ENCODE data around the gene MPRIP. TPM values are rescaled to one million over a fixed set of nuclear protein-coding genes. Genes with fewer than 3 reads are reported as not detected.

Gene MPRIP
- total RNA-seq, 1 experiment from 2014 or later: 132 TPM

DNA sequence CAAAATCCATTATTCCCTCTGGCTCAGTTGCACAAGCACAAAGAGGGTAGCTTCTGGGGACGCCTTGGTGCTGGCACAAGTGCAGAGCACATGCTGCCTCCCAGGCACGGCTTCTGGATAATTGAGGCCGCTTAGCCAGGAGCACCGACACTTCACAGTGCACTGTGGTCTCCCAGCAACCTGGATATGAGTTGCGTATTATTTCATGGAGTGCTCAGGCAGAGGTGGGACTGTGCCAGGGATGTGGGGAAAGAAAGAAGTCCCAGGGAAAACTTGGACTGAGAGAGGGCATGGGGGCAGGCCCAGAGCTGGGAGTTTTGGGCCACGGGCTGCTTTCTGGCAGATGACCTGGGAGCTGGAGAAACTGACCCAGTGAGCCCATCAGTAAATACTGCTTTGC lies 37.5 kb downstream of the MPRIP start:
- no peak overlapping the region for H4K8ac ChIP-seq (replicated peaks; ENCODE audit: insufficient read length, low read depth, low read length)
- H2BK20ac ChIP-seq (ENCODE audit: low read depth, low read length, poor library complexity, severe bottlenecking): no peak overlapping the region
- no peaks in the 10 kb centered on the region for H3K4me1 ChIP-seq (ENCODE audit: insufficient read depth, low read length)
- no peak overlapping the region for H2BK5ac ChIP-seq (ENCODE audit: insufficient read length, low read length)
- no peaks in the 10 kb centered on the region for H3K23me2 ChIP-seq (ENCODE audit: insufficient read length, low read depth, low read length, poor library complexity, severe bottlenecking)
- no peak overlapping the region for H2AFZ ChIP-seq (ENCODE audit: low read length)
- peaks cover 3 to 46% (median 19%) of the 10 kb centered on the region in 3 experiments for H3K36me3 Mint-ChIP-seq (ENCODE audit: insufficient read depth in 1 of 3, low read depth in 3 of 3)
- WGBS (ENCODE audit: extremely low coverage, insufficient read length, low lambda C conversion rate): no CpG with 5 or more reads among the region's 6 CpGs
- H3K27ac ChIP-seq (ENCODE audit: insufficient read length, low read depth, low read length): no peak overlapping the region
- no peak overlapping the region for H2BK12ac ChIP-seq (ENCODE audit: insufficient read length, low read depth, low read length)
- no peak for DNase-seq
- no peak overlapping the region; a peak in 1 of 5 replicates for H3K4me3 Mint-ChIP-seq
- no peaks in the 10 kb centered on the region for H3K79me2 ChIP-seq (ENCODE audit: insufficient read depth, low read length)
- no peaks in the 10 kb centered on the region for H3K27me3 ChIP-seq (ENCODE audit: insufficient read depth, low read length)
- no peak overlapping the region for H3K23ac ChIP-seq (ENCODE audit: insufficient read length, low read depth, low read length)
- no peaks in the 10 kb centered on the region for H3K9me3 ChIP-seq (ENCODE audit: control insufficient read depth, low read depth, low read length)
- H4K91ac ChIP-seq (ENCODE audit: insufficient read length, low read depth, low read length): no peak overlapping the region
- H3K27ac Mint-ChIP-seq: peak overlapping the region; percentile 61 to 86 (median 68); a peak in 2 of 7 replicates
- H3K18ac ChIP-seq (ENCODE audit: insufficient read length, low read depth, low read length): no peak overlapping the region
- H4K20me1 ChIP-seq (ENCODE audit: control insufficient read depth, insufficient read depth, insufficient read length): no peaks in the 10 kb centered on the region
- H3K79me1 ChIP-seq (ENCODE audit: insufficient read depth, low read depth, low read length, poor library complexity, severe bottlenecking): peaks cover 3% of the 10 kb centered on the region
- no peak overlapping the region for H3T11ph ChIP-seq (ENCODE audit: low read length)
- no peak overlapping the region for H4K5ac ChIP-seq (ENCODE audit: insufficient read length, low read depth, low read length)
- H2BK120ac ChIP-seq (ENCODE audit: low read depth, low read length, poor library complexity, severe bottlenecking): no peak overlapping the region
- no peak overlapping the region for H3K4ac ChIP-seq (ENCODE audit: low read depth, low read length)
- H3K9ac ChIP-seq (ENCODE audit: extremely low read depth, insufficient read length, low read length): no peak overlapping the region
- peaks cover 4 to 9% of the 10 kb centered on the region in 2 experiments for H3K4me1 Mint-ChIP-seq
- no peak overlapping the region for H3K4me2 ChIP-seq (ENCODE audit: insufficient read depth, insufficient read length, low read length)
- no peaks in the 10 kb centered on the region for H3K27me3 Mint-ChIP-seq (ENCODE audit: low read depth)
- no peak overlapping the region for H2AK5ac ChIP-seq (ENCODE audit: insufficient read length, low read length)
- no peak overlapping the region for H3K56ac ChIP-seq (ENCODE audit: insufficient read length, low read depth, low read length)
- no peak overlapping the region for H2BK15ac ChIP-seq (ENCODE audit: low read depth, low read length)
- TF ChIP-seq, protein P1, sequence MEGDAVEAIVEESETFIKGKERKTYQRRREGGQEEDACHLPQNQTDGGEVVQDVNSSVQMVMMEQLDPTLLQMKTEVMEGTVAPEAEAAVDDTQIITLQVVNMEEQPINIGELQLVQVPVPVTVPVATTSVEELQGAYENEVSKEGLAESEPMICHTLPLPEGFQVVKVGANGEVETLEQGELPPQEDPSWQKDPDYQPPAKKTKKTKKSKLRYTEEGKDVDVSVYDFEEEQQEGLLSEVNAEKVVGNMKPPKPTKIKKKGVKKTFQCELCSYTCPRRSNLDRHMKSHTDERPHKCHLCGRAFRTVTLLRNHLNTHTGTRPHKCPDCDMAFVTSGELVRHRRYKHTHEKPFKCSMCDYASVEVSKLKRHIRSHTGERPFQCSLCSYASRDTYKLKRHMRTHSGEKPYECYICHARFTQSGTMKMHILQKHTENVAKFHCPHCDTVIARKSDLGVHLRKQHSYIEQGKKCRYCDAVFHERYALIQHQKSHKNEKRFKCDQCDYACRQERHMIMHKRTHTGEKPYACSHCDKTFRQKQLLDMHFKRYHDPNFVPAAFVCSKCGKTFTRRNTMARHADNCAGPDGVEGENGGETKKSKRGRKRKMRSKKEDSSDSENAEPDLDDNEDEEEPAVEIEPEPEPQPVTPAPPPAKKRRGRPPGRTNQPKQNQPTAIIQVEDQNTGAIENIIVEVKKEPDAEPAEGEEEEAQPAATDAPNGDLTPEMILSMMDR (conservative IDR thresholded peaks at IDR 0.05): no peak
- H3K14ac ChIP-seq (ENCODE audit: insufficient read depth, low read length): no peak overlapping the region; the same call in 1 of the 2 replicates
- H3K9me3 Mint-ChIP-seq: no peaks in the 10 kb centered on the region

All from H9 (cell line).